MM.1S (cell line): Measurements from ENCODE around the gene DTYMK.

ENCODE experiments used
- EZH2 ChIP-seq: fragments of 300-600 bp; sonication (generic); optimal IDR thresholded peaks from 2 replicates; pipeline ENCODE3; 2017; ENCODE audit warnings: low read depth, mild to moderate bottlenecking, antibody characterized with exemption, low read length, mixed read lengths
- TF ChIP-seq, protein P1 (sequence below): fragments of 300-600 bp; sonication (generic); IDR thresholded peaks from 2 replicates; pipeline ENCODE4 v1.5.1; 2016; ENCODE audit warnings: antibody characterized with exemption, low read length, mixed read lengths

DNA sequence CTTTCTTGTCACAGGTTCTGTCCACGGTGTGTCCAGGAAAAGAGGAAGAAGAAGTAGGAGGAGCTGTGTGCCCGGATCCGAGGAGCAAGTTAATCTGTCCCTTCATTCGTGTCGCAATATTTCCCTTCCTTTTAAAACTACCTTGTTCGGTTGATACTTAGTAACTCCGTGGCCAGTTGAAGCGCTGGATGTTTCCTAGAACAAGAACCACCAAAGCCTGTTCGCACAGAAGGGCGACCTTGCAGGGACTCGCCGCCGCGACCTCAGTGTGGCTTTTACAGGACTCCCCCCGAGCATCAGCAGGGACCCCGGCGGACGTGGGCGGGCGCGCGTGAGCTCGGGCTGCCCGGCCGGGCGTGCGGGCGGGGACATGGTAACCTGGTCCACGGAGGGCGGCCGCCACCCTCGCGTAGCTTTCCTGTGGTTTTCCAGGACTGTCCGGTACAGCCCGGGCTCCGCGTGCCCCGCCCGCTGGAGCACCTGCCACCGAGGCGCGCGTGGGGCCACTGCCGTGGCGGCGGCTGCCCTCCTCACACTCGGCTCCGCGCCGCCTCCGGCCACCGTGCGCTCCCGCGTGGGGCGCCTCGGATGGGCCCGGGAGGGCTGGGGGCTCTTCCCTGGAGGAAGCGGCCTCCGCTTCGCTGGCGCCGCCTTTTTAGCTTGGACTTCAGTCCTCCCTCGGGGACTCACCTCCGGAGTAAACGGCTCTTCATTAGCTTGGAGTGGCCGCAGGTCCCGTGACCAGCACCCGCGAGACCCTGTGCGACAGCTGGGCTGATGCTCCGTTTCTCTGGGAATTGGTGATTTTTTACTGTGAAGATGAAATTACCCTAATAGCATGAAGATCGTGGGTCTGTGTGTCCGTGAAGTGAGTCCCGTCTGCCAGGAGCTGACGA, 38.6 kb upstream of the DTYMK start:
- TF ChIP-seq, protein P1, sequence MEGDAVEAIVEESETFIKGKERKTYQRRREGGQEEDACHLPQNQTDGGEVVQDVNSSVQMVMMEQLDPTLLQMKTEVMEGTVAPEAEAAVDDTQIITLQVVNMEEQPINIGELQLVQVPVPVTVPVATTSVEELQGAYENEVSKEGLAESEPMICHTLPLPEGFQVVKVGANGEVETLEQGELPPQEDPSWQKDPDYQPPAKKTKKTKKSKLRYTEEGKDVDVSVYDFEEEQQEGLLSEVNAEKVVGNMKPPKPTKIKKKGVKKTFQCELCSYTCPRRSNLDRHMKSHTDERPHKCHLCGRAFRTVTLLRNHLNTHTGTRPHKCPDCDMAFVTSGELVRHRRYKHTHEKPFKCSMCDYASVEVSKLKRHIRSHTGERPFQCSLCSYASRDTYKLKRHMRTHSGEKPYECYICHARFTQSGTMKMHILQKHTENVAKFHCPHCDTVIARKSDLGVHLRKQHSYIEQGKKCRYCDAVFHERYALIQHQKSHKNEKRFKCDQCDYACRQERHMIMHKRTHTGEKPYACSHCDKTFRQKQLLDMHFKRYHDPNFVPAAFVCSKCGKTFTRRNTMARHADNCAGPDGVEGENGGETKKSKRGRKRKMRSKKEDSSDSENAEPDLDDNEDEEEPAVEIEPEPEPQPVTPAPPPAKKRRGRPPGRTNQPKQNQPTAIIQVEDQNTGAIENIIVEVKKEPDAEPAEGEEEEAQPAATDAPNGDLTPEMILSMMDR = no peak
- TF ChIP-seq EZH2 = no peak
